Stromal cell of bone marrow (primary cell): Measurements from ENCODE around the gene CHN2.

Experiments
- DNase-seq: peaks from one replicate; pipeline ENCODE4 v3.0.0-alpha.2; 2012; ENCODE audit warnings: low read depth

Gene CHN2

DNA sequence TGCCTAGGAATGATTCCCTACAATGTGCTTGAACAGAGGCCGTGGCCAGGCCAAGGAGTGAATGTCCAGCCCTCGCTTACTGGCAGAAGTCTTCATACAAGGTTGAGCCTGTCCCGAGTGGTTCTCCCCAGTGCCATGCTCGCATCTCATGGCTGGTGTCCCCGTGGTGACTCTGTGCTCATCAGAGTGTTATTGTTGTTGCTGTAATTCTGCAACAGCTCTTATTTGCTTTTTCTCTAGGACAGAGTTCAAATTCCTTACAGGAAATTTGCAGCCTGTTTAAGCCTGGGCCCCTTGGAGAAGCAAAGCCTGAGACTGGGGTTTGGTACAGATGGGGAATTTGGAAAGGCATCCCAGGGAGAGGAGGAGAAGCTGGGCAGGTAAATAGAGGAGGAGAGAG lies 211.3 kb downstream of the CHN2 start:
- DNase-seq = no peak

DNA sequence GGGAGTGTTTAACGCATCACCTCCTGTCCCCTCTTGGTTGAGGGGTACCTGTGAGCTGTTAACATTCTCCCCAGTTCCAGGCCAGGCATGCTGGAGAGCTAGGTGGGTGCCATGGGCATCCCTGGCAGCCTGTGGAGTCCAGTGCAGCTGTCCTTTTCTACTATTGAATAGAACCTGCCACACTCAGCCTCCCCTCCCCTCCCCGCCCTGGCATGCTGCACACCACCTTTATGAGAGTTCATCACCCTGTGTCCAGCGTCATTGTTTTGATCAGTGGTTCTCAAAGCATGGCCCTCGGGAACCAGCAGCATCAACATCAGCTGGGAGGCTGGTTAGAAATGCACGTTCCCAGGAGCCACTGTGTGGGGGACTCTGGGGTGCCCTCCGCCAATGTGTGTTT lies 211.8 kb downstream of the CHN2 start:
- DNase-seq = no peak

DNA sequence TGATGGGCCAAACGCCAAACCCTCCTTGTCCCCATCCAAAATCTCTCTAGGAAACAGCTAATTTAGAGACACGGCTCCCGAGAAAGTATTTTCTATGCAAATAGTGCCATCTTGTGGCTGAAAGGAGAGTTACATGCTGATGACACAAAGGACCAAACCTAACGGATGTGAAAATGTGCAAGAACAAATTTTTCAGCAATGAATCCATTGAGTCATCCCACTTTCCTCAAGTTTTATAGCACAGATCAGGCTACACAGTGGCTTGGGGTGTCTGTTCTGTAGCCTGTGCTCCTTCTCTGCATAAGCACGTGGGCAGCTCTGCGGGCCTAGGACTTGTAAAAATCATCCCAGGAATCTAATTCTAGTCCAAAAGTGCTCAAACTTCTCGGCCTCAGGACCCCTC lies 214.3 kb downstream of the CHN2 start:
- peak; percentile 69 for DNase-seq

DNA sequence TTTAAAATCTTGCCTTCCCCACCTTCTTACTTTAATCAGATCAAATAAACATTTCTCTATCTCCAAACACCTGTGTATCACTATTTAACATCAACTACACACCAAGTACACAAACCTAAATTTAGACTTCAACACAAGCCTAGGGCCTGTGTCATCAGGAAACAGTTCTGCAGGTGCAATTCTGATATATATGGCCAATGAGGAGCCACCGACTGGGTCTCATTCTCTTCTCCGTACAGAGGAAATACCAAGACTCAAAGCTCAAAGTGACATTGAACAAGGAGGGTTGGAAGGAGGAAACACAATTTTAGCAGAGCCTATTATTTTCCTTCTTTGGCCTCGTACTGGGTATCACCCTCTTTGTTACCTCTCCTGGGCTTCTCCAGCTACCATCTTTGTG lies 216.4 kb downstream of the CHN2 start:
- no peak for DNase-seq

DNA sequence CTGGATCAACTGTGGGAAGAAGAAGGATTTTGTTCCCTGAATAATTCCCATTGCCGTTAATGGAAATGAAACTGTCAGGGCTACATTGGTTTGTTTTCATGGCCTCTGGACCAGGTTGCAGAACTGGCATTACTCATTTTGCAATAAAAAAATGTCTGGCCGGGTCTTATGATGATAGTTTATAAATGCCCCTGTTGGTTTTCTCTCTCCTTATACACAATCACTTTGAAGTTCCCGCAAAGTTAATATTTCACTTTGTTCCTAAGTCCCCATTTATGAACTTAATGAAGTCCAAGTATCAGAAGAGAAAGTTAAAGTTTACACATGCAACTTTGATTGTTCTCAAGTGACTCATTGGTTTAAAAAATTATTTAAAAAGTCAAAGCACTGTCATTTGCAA lies 218.3 kb downstream of the CHN2 start:
- DNase-seq = no peak

DNA sequence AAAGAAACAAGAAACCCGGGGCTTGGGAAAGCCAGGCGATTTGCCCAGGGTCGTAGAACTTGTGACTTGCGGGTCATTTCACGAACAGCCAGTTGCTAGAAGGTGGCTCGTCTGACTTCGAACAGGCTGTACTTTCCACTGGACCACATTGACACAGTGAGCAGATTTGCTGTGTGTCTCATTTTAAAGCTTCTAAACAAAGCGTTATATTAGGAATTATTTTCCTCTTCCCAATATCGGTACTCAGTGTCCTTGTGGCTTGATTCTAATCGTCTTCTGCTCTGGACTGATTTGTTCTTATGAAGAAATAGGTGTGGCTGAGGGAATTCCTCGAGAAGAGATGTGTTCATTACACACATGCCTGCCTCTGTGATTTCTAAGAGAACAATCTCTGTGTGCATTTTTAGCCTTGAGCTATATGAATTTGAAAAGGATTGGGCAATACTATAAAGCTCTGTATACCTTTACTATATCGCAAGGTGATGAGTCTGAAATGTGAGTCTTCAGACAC lies 219.1 kb downstream of the CHN2 start:
- DNase-seq = no peak

DNA sequence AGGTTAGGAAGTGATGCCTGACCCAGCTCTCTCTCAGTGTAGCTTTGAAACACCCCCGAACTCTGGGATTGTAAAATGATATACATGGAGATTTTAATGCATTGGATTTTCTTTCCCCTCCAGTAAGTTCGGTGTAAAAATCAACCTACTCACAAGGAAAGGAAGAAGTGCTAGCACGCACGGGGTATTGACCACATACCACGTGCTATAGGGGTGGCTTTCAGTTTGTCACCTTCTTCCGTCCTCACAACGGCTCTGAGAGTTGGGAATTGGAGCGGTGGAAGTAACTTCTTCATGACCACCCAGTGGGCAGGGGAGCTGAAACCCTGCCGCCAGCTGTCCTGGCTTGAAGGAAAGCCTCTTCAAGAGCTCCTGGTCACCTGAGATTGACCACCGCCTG lies 219.6 kb downstream of the CHN2 start:
- DNase-seq = no peak

DNA sequence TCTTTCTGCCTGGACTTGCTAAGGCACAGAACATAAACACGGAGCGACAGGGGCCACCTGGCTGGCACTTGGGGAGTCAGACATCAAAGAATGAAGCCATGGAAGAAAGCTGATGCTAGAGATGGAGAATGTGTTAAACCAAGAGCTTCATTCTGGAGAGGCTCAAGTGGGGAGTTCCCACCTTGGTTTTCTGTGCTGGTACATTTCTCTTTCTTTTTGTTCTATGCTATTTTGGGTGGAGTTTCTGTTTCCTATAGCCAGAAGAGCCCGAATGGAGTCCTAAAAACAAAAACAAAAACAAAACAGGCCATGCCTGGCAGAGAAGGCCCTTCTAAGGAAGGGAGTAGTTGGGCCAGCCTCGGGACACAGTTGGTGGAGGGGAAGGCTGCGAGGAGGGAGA lies 220.6 kb downstream of the CHN2 start:
- DNase-seq = no peak

DNA sequence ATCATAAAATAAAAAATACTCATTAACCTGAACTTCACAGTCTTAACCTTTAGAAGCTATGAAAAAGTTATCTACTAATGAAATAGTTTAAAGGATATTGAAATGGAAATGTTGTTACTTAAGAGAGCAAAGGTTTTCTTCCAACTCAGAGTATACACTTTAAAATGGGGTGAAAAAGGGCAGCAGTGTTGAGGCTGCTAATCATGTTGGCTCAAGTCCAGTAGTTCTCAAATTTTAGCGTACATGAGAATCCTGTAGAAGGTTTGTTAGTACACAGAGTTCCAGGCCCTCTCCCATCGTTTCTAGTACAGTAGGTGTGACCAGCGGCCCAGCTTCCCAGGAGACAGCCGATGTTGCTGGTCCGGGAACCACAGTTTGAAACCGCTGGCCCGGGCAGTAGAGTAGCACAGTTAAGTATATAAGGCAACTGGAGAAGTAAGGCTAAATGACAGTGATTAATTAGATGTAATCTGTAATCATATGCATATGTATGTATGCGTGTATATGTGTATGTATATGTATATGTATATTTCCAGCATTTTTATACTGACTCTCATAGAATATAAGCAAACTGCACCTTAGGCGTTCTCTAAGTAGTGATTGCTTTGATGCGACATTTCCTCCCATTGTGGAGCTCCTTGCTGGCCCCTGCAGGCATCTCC lies 221.8 kb downstream of the CHN2 start:
- DNase-seq = no peak

DNA sequence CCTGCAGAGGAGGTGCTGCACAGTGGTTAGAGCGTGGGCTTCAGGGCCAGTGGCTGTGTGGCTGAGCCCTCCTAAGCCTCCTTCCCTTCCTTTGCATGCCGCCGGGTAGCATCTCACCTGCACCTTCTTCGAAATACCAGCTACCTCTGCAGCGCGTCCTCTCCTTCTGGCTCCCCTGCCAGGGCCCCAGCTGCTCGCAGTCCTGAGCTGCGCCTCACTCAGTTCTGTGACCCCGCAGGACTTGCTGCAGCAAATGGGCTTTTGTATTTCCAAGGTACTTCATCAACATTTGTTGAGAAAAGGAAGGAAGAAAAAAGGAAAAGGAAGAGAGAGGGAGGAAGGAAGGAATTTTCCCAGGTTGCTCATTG lies 222.3 kb downstream of the CHN2 start:
- DNase-seq = no peak

DNA sequence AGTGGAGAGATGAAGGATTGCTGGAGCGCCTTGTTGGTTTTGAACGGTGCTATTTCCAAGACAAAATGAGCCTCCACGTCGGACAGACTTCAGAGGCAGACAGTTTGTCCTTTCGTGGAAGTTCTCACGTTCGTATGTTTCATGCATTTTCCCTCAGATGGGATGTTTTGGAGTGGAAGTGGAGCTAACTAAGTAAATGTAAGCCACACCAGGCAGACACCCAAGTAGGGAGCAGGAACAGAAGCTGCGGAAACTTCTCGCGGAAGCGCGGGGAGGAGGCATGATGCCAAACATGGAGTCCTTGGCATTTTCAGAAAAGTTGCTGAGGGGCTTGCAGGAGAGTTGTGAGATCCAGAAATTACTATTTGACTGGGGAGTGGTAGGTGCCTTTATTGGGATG lies 223.5 kb downstream of the CHN2 start:
- no peak for DNase-seq

DNA sequence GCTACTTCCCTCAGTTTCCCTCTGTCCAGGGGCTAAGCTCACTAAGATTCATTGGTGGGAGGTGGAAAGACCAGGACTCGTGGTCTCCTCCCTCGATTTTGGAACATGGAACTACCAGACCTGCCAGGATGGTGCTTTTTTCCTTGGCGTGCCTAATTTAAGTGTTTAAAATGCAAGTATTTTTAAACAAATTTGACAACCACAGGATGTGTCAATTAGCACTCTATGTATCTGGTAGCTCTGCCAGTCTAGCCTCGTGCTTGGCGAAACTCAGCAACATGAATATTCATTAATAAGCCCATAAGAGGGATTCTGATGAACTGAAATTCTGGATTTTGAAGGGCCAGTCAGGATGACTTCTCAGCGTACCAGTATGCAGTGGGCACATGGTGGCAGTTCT lies 224.1 kb downstream of the CHN2 start:
- DNase-seq = no peak

DNA sequence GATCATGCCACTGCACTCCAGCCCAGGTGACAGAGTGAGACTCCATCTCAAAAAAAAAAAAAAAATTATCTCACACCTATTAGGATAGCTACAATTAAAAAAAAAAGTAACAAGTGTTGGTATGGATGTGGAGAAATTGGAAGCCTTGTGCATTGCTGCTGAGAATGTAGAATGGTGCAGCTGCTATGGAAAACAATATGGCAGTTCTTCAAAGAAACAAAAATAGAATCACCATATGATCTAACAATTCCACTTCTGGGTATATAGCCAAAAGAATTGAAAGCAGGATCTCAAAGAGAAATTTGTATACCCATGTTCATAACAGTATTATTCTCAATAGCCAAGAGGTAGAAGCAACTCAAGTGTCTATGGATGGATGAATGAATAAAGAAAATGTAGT lies 225.4 kb downstream of the CHN2 start:
- DNase-seq = no peak

DNA sequence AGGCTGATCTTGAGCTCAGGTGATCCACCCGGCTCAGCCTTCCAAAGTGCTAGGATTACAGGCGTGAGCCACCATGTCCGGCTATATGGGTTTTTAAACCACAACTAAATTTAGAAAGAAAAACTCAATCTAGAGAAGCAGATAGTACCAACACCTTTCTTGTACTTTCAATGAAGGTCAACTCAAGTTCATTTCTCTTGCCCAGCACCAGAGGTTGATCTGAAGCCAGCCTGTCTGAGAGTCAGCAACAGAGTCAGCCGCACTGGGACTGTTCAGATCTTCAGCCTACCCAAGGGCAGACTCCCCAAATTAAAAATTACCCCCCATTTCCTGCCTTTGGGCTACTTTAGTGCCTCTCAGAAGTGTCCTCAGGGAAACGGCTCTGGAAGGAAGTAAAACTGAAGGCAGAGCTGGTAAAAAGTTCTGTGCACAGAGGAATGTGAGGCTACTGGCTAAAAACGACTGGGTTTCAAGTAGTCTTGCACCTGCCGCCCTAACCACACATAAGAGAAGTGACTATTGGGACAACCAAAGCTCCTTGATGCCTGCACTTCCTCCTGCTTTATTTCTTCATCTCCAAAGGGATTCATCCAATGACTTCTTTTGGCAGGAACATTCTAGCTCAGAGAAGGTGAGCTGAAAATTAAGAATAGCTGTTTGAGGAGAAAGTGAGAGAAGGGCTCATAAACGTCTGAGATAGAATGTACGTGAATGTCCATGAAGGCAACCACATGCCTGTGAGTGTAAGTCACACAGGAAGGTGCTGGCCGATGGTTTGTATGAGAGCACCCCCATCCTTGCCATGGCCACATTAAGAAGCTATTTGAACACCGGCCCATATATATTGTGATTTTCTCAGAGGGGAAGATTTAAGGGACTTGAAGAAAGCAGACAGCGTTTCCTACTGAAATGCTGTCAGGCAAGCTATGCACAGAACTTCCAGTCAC lies 226.7 kb downstream of the CHN2 start:
- no peak for DNase-seq

DNA sequence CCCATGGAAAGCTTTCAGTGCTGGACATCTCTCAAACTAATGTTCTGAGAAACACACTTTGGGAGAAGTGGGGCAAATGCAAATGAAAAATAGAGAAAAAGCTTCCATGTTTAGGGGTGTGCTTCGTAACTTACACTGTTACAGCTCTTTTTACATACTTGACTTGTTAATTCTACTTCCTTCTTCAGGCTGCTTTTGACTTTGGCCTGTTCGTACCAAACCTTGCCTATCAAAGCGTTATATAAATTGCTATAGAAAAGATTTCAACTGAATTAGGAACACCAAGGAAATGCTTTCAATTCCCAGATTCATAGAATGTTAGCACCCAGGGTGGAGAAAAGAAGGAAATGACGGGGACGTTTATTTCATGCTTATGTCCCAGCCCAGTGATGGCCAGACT lies 228.3 kb downstream of the CHN2 start:
- no peak for DNase-seq

DNA sequence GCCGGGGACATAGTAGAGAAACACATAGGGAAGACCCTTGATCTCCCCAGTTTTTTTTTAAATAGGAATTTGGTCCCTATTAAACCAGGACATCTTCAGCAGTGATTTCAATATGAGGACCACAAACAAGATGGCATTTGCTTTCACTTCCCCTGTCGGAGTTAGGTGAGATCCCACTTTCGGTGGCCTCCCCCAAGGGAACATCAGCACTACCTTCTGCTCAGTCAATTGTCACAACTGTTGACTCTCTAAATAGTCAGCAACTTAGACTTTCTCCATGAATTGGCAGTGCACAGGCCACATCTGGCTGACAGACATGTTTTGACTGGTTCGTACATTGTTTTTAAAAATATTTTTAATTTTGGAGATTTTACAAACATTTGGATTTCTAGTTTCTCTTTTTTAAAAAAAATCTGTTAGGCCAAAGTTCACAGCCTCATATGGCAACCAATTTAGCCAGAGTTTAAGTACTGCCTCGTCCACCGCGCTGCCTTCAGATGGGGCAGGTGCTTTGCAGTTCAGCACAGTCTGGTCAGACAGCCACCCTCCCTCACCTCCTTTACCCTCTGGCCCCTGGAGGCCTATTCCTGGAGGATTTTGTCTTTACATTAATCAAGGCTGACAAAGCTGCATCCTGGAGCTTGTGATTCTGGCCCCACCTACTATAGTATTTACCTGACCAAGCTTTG lies 229.9 kb downstream of the CHN2 start:
- no peak for DNase-seq

DNA sequence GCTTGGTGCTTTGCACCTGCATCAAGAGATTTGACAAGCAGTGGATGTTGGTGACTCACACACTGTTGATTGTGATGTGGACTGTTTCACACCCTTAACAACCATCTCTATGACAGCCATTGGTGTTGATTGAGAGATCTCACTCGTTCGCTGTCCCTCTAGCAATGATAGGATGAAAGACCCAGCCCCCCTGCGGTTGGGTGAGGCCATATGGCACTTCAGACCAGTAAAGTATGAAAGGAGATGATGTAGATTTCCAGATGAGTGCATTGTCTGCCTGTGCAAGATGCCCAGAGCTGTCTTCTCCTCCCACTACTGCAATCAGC lies 230.4 kb downstream of the CHN2 start:
- no peak for DNase-seq

DNA sequence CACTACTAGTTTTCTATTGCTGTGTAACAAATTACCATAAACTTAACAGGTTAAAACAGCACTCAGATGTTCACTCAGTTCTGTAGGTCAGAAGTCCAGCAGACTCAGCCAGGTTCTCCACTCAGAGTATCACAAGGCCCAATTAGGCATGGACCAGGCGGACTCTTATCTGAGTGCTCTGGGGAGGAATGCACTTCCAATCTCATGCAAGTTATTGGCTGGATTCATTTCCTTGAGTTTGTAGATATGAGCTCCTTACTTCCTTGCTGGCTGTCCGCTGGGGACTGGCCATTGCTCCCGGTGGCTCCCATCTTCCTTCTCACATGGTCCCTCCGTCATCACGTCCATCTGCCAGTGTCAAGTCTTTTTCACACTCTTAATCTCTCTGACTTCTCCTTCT lies 232.0 kb downstream of the CHN2 start:
- DNase-seq = no peak

DNA sequence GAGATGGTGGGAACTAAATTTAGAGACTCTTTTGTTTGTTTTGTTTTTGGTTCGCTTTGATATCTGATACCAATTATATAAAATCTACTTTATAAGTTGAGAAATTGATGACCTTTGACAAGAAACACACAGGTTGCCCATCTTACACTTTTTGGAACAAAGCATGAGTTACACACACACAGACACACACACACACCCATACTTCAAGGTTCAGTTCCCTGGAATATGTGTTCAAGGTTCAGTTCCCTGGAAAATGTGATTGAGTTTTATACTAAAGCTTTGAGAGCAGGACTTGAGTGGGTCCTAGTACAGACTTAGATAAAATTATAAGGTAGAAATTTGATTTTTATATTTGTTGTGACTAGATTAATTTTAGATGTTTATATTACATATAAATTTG lies 234.8 kb downstream of the CHN2 start:
- no peak for DNase-seq

DNA sequence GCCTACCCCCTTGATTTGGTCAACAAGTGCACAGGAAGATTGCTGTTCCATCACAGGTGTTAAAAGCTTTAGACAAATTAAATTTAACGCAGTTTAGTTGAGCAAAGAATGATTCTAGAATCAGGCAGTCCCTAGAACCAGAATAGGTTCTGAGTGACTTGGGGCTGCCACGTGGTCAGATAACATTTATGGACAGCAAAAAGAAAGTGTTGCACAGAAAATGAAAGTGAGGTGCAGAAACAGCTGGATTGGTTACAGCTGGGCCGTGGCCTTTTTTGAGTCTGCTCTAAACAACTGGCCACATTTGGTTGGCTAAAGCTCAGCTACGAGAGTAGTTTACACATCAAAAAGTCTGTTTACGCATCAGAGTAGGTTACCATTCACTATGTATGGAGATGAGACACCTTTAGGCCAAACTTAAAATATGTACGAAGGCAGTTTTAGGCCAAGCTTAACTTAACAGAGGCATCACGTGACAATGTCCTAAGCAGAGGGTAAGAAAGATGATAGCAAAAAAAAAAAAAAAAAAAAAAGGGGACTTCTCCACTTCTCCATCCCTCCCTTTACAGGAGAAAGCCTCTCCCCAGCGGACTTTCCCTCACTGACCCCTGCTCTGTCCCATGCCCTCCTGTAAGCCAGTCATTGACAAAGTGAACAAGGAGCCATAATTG lies 235.8 kb downstream of the CHN2 start:
- DNase-seq = no peak

DNA sequence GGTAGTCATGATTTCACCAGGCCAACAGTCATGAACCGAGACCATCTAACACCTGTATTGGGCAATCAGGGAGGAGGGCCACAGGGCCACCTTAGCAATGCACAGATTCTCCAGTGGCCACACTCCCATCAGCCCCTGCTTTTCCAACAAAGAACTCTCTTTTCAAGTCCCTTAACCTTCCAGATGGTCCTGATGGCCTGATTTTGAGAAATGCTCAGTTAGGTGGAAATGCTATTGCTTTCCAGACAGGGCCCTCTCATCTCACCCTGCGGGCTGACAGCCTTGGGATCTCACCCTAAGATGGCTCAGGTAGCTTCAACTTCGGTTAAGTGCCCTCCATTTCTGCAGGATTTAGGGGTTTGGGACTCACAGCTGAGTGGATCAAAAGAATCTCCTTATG lies 237.1 kb downstream of the CHN2 start:
- DNase-seq = no peak

DNA sequence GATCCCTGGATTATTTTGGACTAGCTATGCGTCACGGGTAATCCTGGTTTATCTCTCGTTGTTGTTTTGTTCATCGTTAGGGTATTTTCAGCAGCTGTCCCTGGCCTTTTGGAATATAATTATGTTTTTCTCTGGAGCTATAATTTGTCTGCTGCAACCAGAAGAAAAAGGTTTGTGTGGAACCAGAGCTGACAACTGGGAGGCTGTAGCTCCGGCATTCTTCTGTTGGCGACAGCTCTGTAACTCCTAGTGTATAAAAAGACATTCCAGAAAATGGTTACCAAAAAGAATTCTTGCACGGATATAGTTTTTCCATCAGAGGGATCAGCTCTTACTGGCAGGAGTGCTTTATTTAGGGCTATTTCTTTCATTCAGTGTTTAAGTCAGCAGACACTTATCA lies 238.1 kb downstream of the CHN2 start:
- DNase-seq = no peak

DNA sequence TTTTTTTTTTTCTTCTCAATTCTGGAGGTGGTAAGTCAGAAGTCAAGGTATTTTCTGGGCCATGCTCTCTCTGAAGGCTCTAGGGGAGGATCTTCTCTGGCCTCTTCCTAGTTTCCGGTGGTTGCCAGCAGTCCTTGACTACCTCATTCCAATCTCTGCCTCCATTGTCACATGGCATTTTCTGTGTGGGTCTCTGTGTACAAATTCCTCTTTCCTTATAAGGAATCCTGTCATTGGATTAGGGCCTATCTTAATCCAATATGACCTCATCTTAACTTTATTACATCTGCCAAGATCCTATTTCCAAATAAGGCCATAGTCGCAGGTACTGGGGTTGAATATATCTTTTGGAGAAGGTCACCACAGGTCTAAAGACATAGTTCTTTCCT lies 239.8 kb downstream of the CHN2 start:
- DNase-seq = no peak
